HCT116 (cell line): Measurements from ENCODE around the gene VCX2. TPM values are rescaled to one million over a fixed set of nuclear protein-coding genes. Genes with fewer than 3 reads are reported as not detected.
"Not testable (repeated sequence)": the region's sequence is repeated elsewhere in the genome, so short reads cannot be mapped to it uniquely, and the experiment has no call there.

Experiments
- ATAC-seq: fragments of 200-7000 bp; cut with Tn5 transposase; 2 replicates; pipeline ENCODE4 v1.9.1; 2020; ENCODE audit warnings: mild to moderate bottlenecking, moderate library complexity
- BruUV-seq: library from RNA; stranded (reverse); fragments of 400-500 nt; replicated peaks from 2 replicates; lab custom pipeline; 2021; lab: Mats Ljungman, UMichigan
- CTCF ChIA-PET: fragments of 300-600 bp; sonication (Branson Sonifier 250); formaldehyde crosslinking; loops from one replicate; lab custom pipeline; 2021; ENCODE audit warnings: antibody characterized with exemption; lab: Charles Lee
- POLR2A ChIA-PET: fragments of 300-600, 350-600 bp; sonication (Branson Sonifier 250); formaldehyde crosslinking; loops from one replicate; lab custom pipeline; 2021; ENCODE audit warnings: antibody characterized with exemption; lab: Charles Lee
- RAD21 ChIA-PET, 2 experiments: fragments of 300-600 bp; sonication (Branson Sonifier 250); formaldehyde crosslinking; loops; one replicate each; lab custom pipeline; 2023; ENCODE audit warnings: low total read pairs in 2 of 2; ENCODE audit not compliant: uncharacterized antibody in 2 of 2, unreplicated experiment in 2 of 2, low non-redundant PET in 1 of 2; lab: Charles Lee
- DNase-seq: peaks from one replicate; pipeline ENCODE4 v3.0.0-alpha.2; 2010; ENCODE audit warnings: low read depth, low spot score
- H2AFZ ChIP-seq: fragments of 200-600 bp; shearing (Covaris generic), sonication (generic); 2 replicates; pipeline ENCODE4 v1.6.1; 2017; ENCODE audit warnings: low read depth, mixed run types, mixed read lengths, antibody characterized with exemption, low read length; ENCODE audit not compliant: poor library complexity, severe bottlenecking
- H3K27ac ChIP-seq: 2 replicates; pipeline ENCODE4 v1.5.1; 2012; ENCODE audit warnings: low read depth, low read length
- H3K27me3 ChIP-seq: fragments of 200-600 bp; sonication (generic); 2 replicates; pipeline ENCODE4 v1.6.1; 2016; ENCODE audit warnings: mixed run types, low read length, mixed read lengths; ENCODE audit not compliant: insufficient read depth
- H3K36me3 ChIP-seq, 2 experiments: fragments of 200-500 bp in 1 of 2; fragments of 200-600 bp in 1 of 2; sonication (Bioruptor generic) in 1 of 2; sonication (generic) in 1 of 2; 2 replicates each; pipeline versions ENCODE4 v1.5.1 to v1.6.1; 2014 to 2016; ENCODE audit warnings: low read length in 2 of 2, inconsistent platforms in 1 of 2, mixed read lengths in 1 of 2, mixed run types in 1 of 2; ENCODE audit not compliant: insufficient read depth in 2 of 2, control insufficient read depth in 1 of 2
- H3K4me1 ChIP-seq, 2 experiments: fragments of 200-600 bp in 1 of 2; sonication (generic) in 1 of 2; 2 replicates each; pipeline versions ENCODE4 v1.5.1 to v1.6.1; 2012 to 2017; ENCODE audit warnings: low read length in 2 of 2, inconsistent platforms in 1 of 2, mild to moderate bottlenecking in 1 of 2, mixed read lengths in 1 of 2, mixed run types in 1 of 2, moderate library complexity in 1 of 2; ENCODE audit not compliant: insufficient read depth in 2 of 2, control insufficient read depth in 1 of 2
- H3K4me2 ChIP-seq: fragments of 200-600 bp; sonication (generic); 2 replicates; pipeline ENCODE4 v1.6.1; 2017; ENCODE audit warnings: mixed run types, low read length, mixed read lengths
- H3K4me3 ChIP-seq, 2 experiments: fragments of 200-600 bp in 1 of 2; sonication (generic) in 1 of 2; replicated peaks in 1 of 2; 2 replicates each; pipeline ENCODE4 v1.5.1; 2011 to 2016; ENCODE audit warnings: low read length in 2 of 2, control low read depth in 1 of 2, low read depth in 1 of 2, mild to moderate bottlenecking in 1 of 2, mixed read lengths in 1 of 2, mixed run types in 1 of 2
- H3K79me2 ChIP-seq: fragments of 200-600 bp; sonication (generic); 2 replicates; pipeline ENCODE4 v1.6.1; 2017; ENCODE audit warnings: mild to moderate bottlenecking, mixed run types, low read length, moderate library complexity, mixed read lengths; ENCODE audit not compliant: insufficient read depth
- H3K9ac ChIP-seq: fragments of 200-600 bp; sonication (generic); 2 replicates; pipeline ENCODE4 v1.6.1; 2016; ENCODE audit warnings: low read length, mixed read lengths
- H3K9me2 ChIP-seq: fragments of 200-600 bp; sonication (generic), shearing (Covaris generic); 2 replicates; pipeline ENCODE4 v1.6.1; 2017; ENCODE audit warnings: mixed run types, mild to moderate bottlenecking, moderate library complexity; ENCODE audit not compliant: insufficient read depth
- H3K9me3 ChIP-seq, 2 experiments: fragments of 200-500 bp in 1 of 2; fragments of 200-600 bp in 1 of 2; sonication (Bioruptor generic) in 1 of 2; sonication (generic) in 1 of 2; 2 replicates each; pipeline ENCODE4 v1.6.1; 2014 to 2017; ENCODE audit warnings: low read length in 2 of 2, mixed read lengths in 2 of 2, inconsistent platforms in 1 of 2, low read depth in 1 of 2, mild to moderate bottlenecking in 1 of 2, mixed run types in 1 of 2, moderate library complexity in 1 of 2; ENCODE audit not compliant: control insufficient read depth in 1 of 2, insufficient read depth in 1 of 2
- H4K20me1 ChIP-seq: fragments of 200-600 bp; sonication (generic), shearing (Covaris generic); 2 replicates; pipeline ENCODE4 v1.6.1; 2017; ENCODE audit warnings: mixed run types, mild to moderate bottlenecking, moderate library complexity; ENCODE audit not compliant: insufficient read depth
- CEBPB ChIP-seq: IDR thresholded peaks from 2 replicates; pipeline ENCODE4 v1.6.1; 2012; ENCODE audit warnings: low read depth
- EGR1 ChIP-seq: IDR thresholded peaks from 2 replicates; pipeline ENCODE4 v1.6.1; 2012; ENCODE audit warnings: low read depth
- EZH2 ChIP-seq: fragments of 200-600 bp; sonication (generic); IDR thresholded peaks from 2 replicates; pipeline ENCODE4 v1.6.1; 2017; ENCODE audit warnings: antibody characterized with exemption, mixed run types
- EZH2phosphoT487 ChIP-seq: fragments of 200-600 bp; IDR thresholded peaks from 2 replicates; pipeline ENCODE4 v1.6.1; 2018; ENCODE audit warnings: antibody characterized with exemption, borderline replicate concordance
- FOSL1 ChIP-seq: IDR thresholded peaks from 2 replicates; pipeline ENCODE4 v1.6.1; 2012; ENCODE audit warnings: low read depth
- POLR2A ChIP-seq: IDR thresholded peaks from 2 replicates; pipeline ENCODE4 v1.7.0; 2011; ENCODE audit warnings: borderline replicate concordance; ENCODE audit not compliant: insufficient read depth, insufficient read length; ENCODE audit errors: extremely low read depth
- POLR2AphosphoS5 ChIP-seq: IDR thresholded peaks from 2 replicates; pipeline ENCODE4 v1.6.1; 2011; ENCODE audit warnings: mild to moderate bottlenecking, low read depth, low read length, moderate library complexity
- SIN3A ChIP-seq: IDR thresholded peaks from 2 replicates; pipeline ENCODE4 v1.6.1; 2012; ENCODE audit warnings: low read depth
- SP1 ChIP-seq: IDR thresholded peaks from 2 replicates; pipeline ENCODE4 v1.6.1; 2012; ENCODE audit warnings: low read depth
- ZNF274 ChIP-seq: fragments of 200-500 bp; sonication (Bioruptor generic); IDR thresholded peaks from 2 replicates; pipeline ENCODE4 v1.6.1; 2014; ENCODE audit warnings: mild to moderate bottlenecking, low read depth, low read length, inconsistent platforms
- intact Hi-C: fragments of 100-400 bp; cut with micrococcal nuclease; formaldehyde crosslinking; loops from 2 replicates; pipeline ENCODE4 v1.10.0; 2022
- total RNA-seq: library from RNA; stranded (reverse); gene quantifications from one replicate; pipeline ENCODE4 v1.2.1, GENCODE V29; 2021; ENCODE audit not compliant: unreplicated experiment
- TF ChIP-seq, protein P1 (sequence below): IDR thresholded peaks from 2 replicates; pipeline ENCODE4 v1.6.1; 2012
- TF ChIP-seq, protein P2 (sequence below): IDR thresholded peaks from 2 replicates; pipeline ENCODE4 v1.6.1; 2012
- TF ChIP-seq, protein P3 (sequence below): IDR thresholded peaks from 2 replicates; pipeline ENCODE4 v1.6.1; 2012; ENCODE audit warnings: low read depth
- TF ChIP-seq, protein P4 (sequence below): IDR thresholded peaks from 2 replicates; pipeline ENCODE4 v1.6.1; 2011; ENCODE audit warnings: mild to moderate bottlenecking, low read length, moderate library complexity; ENCODE audit not compliant: insufficient replicate concordance; ENCODE audit errors: extremely low read depth

Gene VCX2
- total RNA-seq, 1 experiment from 2014 or later: not detected

DNA sequence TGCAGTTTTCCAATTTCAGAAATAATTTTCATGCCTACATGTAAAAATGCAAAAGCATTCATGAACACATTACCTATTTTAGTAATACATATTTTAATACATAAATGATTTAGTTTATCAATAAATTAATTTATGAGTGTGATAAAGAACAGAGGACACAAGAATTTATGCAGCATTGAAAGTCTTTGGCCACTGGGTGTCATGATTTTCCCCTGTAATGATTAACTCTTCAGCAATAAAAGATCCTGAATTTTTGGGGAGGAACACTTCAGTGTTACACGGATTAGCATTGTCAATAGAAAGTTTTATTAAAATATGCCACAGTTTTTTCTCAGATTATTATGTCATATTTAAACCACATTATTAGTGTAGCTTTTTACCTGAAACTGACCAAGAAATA, 8.6 kb upstream of the VCX2 start:
- POLR2A ChIA-PET: no interaction called here
- CTCF ChIA-PET: no interaction called here
- Histone ChIP-seq H3K36me3 (no peaks in the 10 kb centered on the region), H3K9ac (no peak overlapping the region), H3K4me1 (no peaks in the 10 kb centered on the region), H3K4me3 (no peak overlapping the region), H3K27ac (no peak overlapping the region), H4K20me1 (no peaks in the 10 kb centered on the region), H3K79me2 (no peaks in the 10 kb centered on the region), H3K9me3 (no peaks in the 10 kb centered on the region), H3K9me2 (no peaks in the 10 kb centered on the region), H2AFZ (no peak overlapping the region), H3K4me2 (no peak overlapping the region), H3K27me3 (no peaks in the 10 kb centered on the region)
- ATAC-seq (no peak), DNase-seq (no peak)
- TF ChIP-seq EZH2phosphoT487: no peak
- TF ChIP-seq, protein P1, sequence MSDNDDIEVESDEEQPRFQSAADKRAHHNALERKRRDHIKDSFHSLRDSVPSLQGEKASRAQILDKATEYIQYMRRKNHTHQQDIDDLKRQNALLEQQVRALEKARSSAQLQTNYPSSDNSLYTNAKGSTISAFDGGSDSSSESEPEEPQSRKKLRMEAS: no peak
- no peak for TF ChIP-seq SP1
- TF ChIP-seq CEBPB: no peak
- TF ChIP-seq, protein P2, sequence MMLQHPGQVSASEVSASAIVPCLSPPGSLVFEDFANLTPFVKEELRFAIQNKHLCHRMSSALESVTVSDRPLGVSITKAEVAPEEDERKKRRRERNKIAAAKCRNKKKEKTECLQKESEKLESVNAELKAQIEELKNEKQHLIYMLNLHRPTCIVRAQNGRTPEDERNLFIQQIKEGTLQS: no peak
- TF ChIP-seq POLR2AphosphoS5: no peak
- TF ChIP-seq, protein P3, sequence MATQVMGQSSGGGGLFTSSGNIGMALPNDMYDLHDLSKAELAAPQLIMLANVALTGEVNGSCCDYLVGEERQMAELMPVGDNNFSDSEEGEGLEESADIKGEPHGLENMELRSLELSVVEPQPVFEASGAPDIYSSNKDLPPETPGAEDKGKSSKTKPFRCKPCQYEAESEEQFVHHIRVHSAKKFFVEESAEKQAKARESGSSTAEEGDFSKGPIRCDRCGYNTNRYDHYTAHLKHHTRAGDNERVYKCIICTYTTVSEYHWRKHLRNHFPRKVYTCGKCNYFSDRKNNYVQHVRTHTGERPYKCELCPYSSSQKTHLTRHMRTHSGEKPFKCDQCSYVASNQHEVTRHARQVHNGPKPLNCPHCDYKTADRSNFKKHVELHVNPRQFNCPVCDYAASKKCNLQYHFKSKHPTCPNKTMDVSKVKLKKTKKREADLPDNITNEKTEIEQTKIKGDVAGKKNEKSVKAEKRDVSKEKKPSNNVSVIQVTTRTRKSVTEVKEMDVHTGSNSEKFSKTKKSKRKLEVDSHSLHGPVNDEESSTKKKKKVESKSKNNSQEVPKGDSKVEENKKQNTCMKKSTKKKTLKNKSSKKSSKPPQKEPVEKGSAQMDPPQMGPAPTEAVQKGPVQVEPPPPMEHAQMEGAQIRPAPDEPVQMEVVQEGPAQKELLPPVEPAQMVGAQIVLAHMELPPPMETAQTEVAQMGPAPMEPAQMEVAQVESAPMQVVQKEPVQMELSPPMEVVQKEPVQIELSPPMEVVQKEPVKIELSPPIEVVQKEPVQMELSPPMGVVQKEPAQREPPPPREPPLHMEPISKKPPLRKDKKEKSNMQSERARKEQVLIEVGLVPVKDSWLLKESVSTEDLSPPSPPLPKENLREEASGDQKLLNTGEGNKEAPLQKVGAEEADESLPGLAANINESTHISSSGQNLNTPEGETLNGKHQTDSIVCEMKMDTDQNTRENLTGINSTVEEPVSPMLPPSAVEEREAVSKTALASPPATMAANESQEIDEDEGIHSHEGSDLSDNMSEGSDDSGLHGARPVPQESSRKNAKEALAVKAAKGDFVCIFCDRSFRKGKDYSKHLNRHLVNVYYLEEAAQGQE: no peak
- no peak for TF ChIP-seq SIN3A
- no peak for TF ChIP-seq POLR2A
- TF ChIP-seq FOSL1: no peak
- TF ChIP-seq, protein P4, sequence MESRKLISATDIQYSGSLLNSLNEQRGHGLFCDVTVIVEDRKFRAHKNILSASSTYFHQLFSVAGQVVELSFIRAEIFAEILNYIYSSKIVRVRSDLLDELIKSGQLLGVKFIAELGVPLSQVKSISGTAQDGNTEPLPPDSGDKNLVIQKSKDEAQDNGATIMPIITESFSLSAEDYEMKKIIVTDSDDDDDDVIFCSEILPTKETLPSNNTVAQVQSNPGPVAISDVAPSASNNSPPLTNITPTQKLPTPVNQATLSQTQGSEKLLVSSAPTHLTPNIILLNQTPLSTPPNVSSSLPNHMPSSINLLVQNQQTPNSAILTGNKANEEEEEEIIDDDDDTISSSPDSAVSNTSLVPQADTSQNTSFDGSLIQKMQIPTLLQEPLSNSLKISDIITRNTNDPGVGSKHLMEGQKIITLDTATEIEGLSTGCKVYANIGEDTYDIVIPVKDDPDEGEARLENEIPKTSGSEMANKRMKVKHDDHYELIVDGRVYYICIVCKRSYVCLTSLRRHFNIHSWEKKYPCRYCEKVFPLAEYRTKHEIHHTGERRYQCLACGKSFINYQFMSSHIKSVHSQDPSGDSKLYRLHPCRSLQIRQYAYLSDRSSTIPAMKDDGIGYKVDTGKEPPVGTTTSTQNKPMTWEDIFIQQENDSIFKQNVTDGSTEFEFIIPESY: no peak
- TF ChIP-seq EZH2: no peak
- no peak for TF ChIP-seq ZNF274
- TF ChIP-seq EGR1: no peak
- intact Hi-C loops: no loop called here
- no TSS peak for BruUV-seq
- RAD21 ChIA-PET: no interaction called here

DNA sequence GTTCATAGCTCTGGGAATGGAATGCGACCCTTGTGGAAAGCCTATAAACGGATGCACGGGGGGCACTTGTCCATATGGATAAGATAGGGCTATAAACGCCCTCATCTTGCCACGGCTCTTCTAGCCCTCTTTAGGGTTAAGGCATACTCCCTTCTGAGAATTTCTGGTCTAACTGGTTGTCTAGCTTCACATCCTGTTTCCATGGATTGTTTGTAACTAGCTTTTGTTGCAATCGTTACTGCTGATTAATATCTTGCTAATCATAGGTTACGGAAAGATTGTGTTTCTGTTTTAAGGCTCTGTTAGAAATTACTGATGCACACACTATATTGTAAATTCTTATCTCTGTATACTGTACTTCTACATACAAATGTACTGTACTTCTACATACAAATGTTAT, 17.1 kb downstream of the VCX2 start:
- H3K36me3 ChIP-seq, H3K4me1 ChIP-seq, DNase-seq, RAD21 ChIA-PET, H3K9ac ChIP-seq, H4K20me1 ChIP-seq, ATAC-seq, POLR2A ChIA-PET, H3K4me2 ChIP-seq, H3K79me2 ChIP-seq, H3K4me3 ChIP-seq, H3K27ac ChIP-seq, BruUV-seq, H3K9me2 ChIP-seq, intact Hi-C loops, CTCF ChIA-PET, H3K9me3 ChIP-seq, H3K27me3 ChIP-seq, H2AFZ ChIP-seq: not testable (repeated sequence)
